Gastrocnemius medialis (tissue), 4 donors: Measurements from ENCODE around the gene PDCD1. TPM values are rescaled to one million over a fixed set of nuclear protein-coding genes. Genes with fewer than 3 reads are reported as not detected.
"Not testable (repeated sequence)": the region's sequence is repeated elsewhere in the genome, so short reads cannot be mapped to it uniquely, and the experiment has no call there.

Experiments
- ATAC-seq, 2 donors: fragments of 150-250 bp; one replicate each; pipeline ENCODE4 v1.9.1; 2016
- DNase-seq, 2 donors: peaks; one replicate each; pipeline ENCODE4 v3.0.0-alpha.2; 2019
- H3K27ac ChIP-seq, 4 donors: fragments of 200-600 bp; sonication (generic); 1 replicate in 1 of 4; 2 replicates in 3 of 4; pipeline ENCODE4 v1.5.1; 2016 to 2018; ENCODE audit warnings: mild to moderate bottlenecking in 2 of 4, moderate library complexity in 1 of 4
- H3K27me3 ChIP-seq, 3 donors: fragments of 200-600 bp; sonication (generic) in 2 of 3; 1 replicate in 1 of 3; 2 replicates in 2 of 3; pipeline versions ENCODE4 v1.5.1 to v1.6.0; 2016 to 2019; ENCODE audit warnings: mild to moderate bottlenecking in 1 of 3, moderate library complexity in 1 of 3
- H3K36me3 ChIP-seq, 2 donors: fragments of 200-600 bp; sonication (generic) in 1 of 2; one replicate each; pipeline ENCODE4 v1.5.1; 2017 to 2018
- H3K4me1 ChIP-seq, 2 donors: fragments of 200-600 bp; sonication (generic) in 1 of 2; one replicate each; pipeline ENCODE4 v1.5.1; 2016 to 2017; ENCODE audit warnings: mild to moderate bottlenecking in 2 of 2
- H3K4me3 ChIP-seq, 4 donors: fragments of 200-600 bp; sonication (generic) in 3 of 4; 1 replicate in 1 of 4; 2 replicates in 3 of 4; pipeline ENCODE4 v1.5.1; 2016 to 2019; ENCODE audit warnings: mild to moderate bottlenecking in 2 of 4
- H3K9me3 ChIP-seq, 3 donors: fragments of 200-600 bp; sonication (generic) in 2 of 3; 1 replicate in 1 of 3; 2 replicates in 2 of 3; pipeline ENCODE4 v1.5.1; 2016 to 2019
- CTCF ChIP-seq, 5 experiments: fragments of 450-650 bp in 3 of 5; fragments of 200-600 bp in 2 of 5; sonication (generic) in 2 of 5; IDR thresholded peaks in 4 of 5; conservative IDR thresholded peaks in 1 of 5; 1 replicate in 4 of 5; 2 replicates in 1 of 5; pipeline ENCODE4 v1.5.1; 2016 to 2019; ENCODE audit warnings: antibody characterized with exemption in 5 of 5, mild to moderate bottlenecking in 3 of 5, moderate library complexity in 3 of 5
- POLR2A ChIP-seq, 2 donors: fragments of 450-650 bp; IDR thresholded peaks; one replicate each; pipeline ENCODE4 v1.6.1; 2017; ENCODE audit warnings: antibody characterized with exemption in 2 of 2, mild to moderate bottlenecking in 2 of 2, moderate library complexity in 2 of 2
- in situ Hi-C, 4 donors: fragments of 200-750 bp; cut with MboI; loops; one replicate each; pipeline versions ENCODE4 v1.15.0 to v1.8.0; 2017; ENCODE audit warnings: low sequenced_read_pairs in 4 of 4
- intact Hi-C: fragments of 100-400 bp; cut with DNase I; formaldehyde crosslinking; loops from one replicate; pipeline ENCODE4 v1.15.1; 2023; ENCODE audit warnings: low total_unique reads
- total RNA-seq, 4 donors: library from RNA; depleted of rRNA; stranded (reverse); fragments of >200 nt; gene quantifications; one replicate each; pipeline versions ENCODE4 v1.1.0 to v1.2.3, GENCODE V29; 2016

The PDCD1 gene
- total RNA-seq, 4 donors from 2014 or later: 0.13 TPM; not detected in 3

- Histone ChIP-seq H3K9me3 (no peaks in the 10 kb centered on the region), H3K27ac (no peak overlapping the region), H3K4me3 (peak overlapping the region in 2 of 4 donors; percentile 5 to 15), H3K36me3 (no peaks in the 10 kb centered on the region), H3K27me3 (peaks cover 0 to 8% (median 0%) of the 10 kb centered on the region in 3 donors), H3K4me1 (no peaks in the 10 kb centered on the region)
- in situ Hi-C loops: no loop called here
- intact Hi-C loops: no loop called here
- DNase-seq: no peak
- no peak for ATAC-seq
- no peak for TF ChIP-seq CTCF (IDR thresholded peaks at IDR 0.05 in 4 of 5, conservative IDR thresholded peaks at IDR 0.05 in 1 of 5)
- no peak for TF ChIP-seq POLR2A (IDR thresholded peaks at IDR 0.05)
These were observed 36.5 kb downstream of the PDCD1 start for GRCh38 chr2:241822264-241822623.

GRCh38 chr2:241821460-241822263 is 37.0 kb downstream of the PDCD1 start:
- TF ChIP-seq CTCF (IDR thresholded peaks at IDR 0.05 in 4 of 5, conservative IDR thresholded peaks at IDR 0.05 in 1 of 5) (no peak), POLR2A (IDR thresholded peaks at IDR 0.05) (no peak)
- H3K9me3 ChIP-seq: no peaks in the 10 kb centered on the region
- in situ Hi-C loops (no loop called here), intact Hi-C loops (no loop called here)
- ATAC-seq (no peak), DNase-seq (peak in 1 of 2 donors; percentile 11)
- no peaks in the 10 kb centered on the region for H3K36me3 ChIP-seq
- H3K4me1 ChIP-seq: no peaks in the 10 kb centered on the region
- H3K27me3 ChIP-seq: peaks cover 0 to 2% (median 0%) of the 10 kb centered on the region in 3 donors
- no peak overlapping the region for H3K27ac ChIP-seq
- peak overlapping the region in 2 of 4 donors; percentile 5 to 15 for H3K4me3 ChIP-seq

- Histone ChIP-seq H3K27ac (no peak overlapping the region), H3K9me3 (no peaks in the 10 kb centered on the region), H3K4me1 (no peaks in the 10 kb centered on the region), H3K36me3 (no peaks in the 10 kb centered on the region), H3K27me3 (no peaks in the 10 kb centered on the region), H3K4me3 (no peak overlapping the region)
- intact Hi-C loops: no loop called here
- no peak for ATAC-seq
- peak in 1 of 2 donors; percentile 8 for DNase-seq
- no peak for TF ChIP-seq CTCF (IDR thresholded peaks at IDR 0.05 in 4 of 5, conservative IDR thresholded peaks at IDR 0.05 in 1 of 5)
- TF ChIP-seq POLR2A (IDR thresholded peaks at IDR 0.05): no peak
- in situ Hi-C loops: no loop called here
These were observed 37.9 kb downstream of the PDCD1 start for GRCh38 chr2:241820625-241821384.

- H3K4me1 ChIP-seq, H3K36me3 ChIP-seq, H3K27ac ChIP-seq, H3K4me3 ChIP-seq, ATAC-seq, H3K27me3 ChIP-seq, H3K9me3 ChIP-seq, intact Hi-C loops, in situ Hi-C loops: not testable (repeated sequence)
- peak in 1 of 2 donors; percentile 14 for DNase-seq
These were observed 38.6 kb downstream of the PDCD1 start for GRCh38 chr2:241819947-241820624.

- Histone ChIP-seq H3K27me3 (no peaks in the 10 kb centered on the region), H3K4me3 (no peak overlapping the region), H3K9me3 (no peaks in the 10 kb centered on the region), H3K36me3 (no peaks in the 10 kb centered on the region), H3K27ac (no peak overlapping the region), H3K4me1 (no peaks in the 10 kb centered on the region)
- TF ChIP-seq CTCF (IDR thresholded peaks at IDR 0.05 in 4 of 5, conservative IDR thresholded peaks at IDR 0.05 in 1 of 5) (no peak), POLR2A (IDR thresholded peaks at IDR 0.05) (no peak)
- intact Hi-C loops: no loop called here
- ATAC-seq (peak in 1 of 2 donors; percentile 31), DNase-seq (peak in 1 of 2 donors; percentile 32)
- in situ Hi-C loops: no loop called here
These were observed 39.8 kb downstream of the PDCD1 start for GRCh38 chr2:241818943-241819270.
